Nephron (organoid): ENCODE results near the gene ELOVL5.
"Not testable (repeated sequence)": the region's sequence is repeated elsewhere in the genome, so short reads cannot be mapped to it uniquely, and the experiment has no call there.

Experiments
- H3K27ac Mint-ChIP-seq, 3 experiments: 2 replicates each; pipeline ENCODE4 v1.8.0; 2020; ENCODE audit warnings: mixed read lengths in 3 of 3, mild to moderate bottlenecking in 2 of 3, moderate library complexity in 1 of 3
- H3K27me3 Mint-ChIP-seq: 2 replicates; pipeline ENCODE4 v1.8.0; 2021; ENCODE audit warnings: low read depth, mild to moderate bottlenecking, moderate library complexity, mixed read lengths
- H3K36me3 Mint-ChIP-seq: 2 replicates; pipeline ENCODE4 v1.8.0; 2020; ENCODE audit warnings: low read depth, mixed read lengths
- H3K4me1 Mint-ChIP-seq: 2 replicates; pipeline ENCODE4 v1.8.0; 2020; ENCODE audit warnings: mixed read lengths
- H3K4me3 Mint-ChIP-seq, 3 experiments: 2 replicates each; pipeline ENCODE4 v1.8.0; 2020; ENCODE audit warnings: mild to moderate bottlenecking in 3 of 3, mixed read lengths in 3 of 3, moderate library complexity in 2 of 3
- H3K9me3 Mint-ChIP-seq: 2 replicates; pipeline ENCODE4 v1.8.0; 2020; ENCODE audit warnings: mixed read lengths
- CTCF ChIP-seq, 3 experiments: fragments of 200-600 bp; sonication (generic); IDR thresholded peaks; one replicate each; pipeline ENCODE4 v1.5.0; 2021; ENCODE audit warnings: antibody characterized with exemption in 3 of 3; ENCODE audit not compliant: unreplicated experiment in 3 of 3

ELOVL5 gene

GRCh38 chr6:53347250-53347920 lies 1.4 kb downstream of the ELOVL5 start:
- peaks cover 4% of the 10 kb centered on the region for H3K27me3 Mint-ChIP-seq
- H3K27ac Mint-ChIP-seq = peak overlapping the region; percentile 90 to 95 (median 94)
- H3K36me3 Mint-ChIP-seq = peaks cover 5% of the 10 kb centered on the region
- H3K9me3 Mint-ChIP-seq = no peaks in the 10 kb centered on the region
- H3K4me1 Mint-ChIP-seq = peaks cover 35% of the 10 kb centered on the region
- no peak for TF ChIP-seq CTCF (IDR thresholded peaks at IDR 0.05; ENCODE audit: unreplicated experiment in 3 of 3)
- peak overlapping the region; percentile 96 to 98 (median 97) for H3K4me3 Mint-ChIP-seq

DNA sequence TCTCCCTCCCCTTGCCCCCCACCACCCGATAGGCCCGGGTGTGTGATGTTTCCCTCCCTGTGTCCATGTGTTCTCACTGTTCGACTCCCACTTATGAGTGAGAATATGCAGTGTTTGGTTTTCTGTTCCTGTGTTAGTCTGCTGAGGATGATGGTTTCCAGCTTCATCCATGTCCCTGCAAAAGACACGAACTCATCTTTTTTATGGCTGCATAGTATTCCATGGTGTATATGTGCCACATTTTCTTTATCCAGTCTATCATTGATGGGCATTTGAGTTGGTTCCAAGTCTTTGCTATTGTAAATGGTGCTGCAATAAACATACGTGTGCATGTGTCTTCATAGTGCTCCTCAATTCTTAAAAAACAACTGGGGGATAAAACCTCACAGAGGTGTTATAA lies 2.7 kb downstream of the ELOVL5 start:
- not testable (repeated sequence) for H3K27me3 Mint-ChIP-seq, H3K9me3 Mint-ChIP-seq, H3K36me3 Mint-ChIP-seq
- Mint-ChIP-seq H3K27ac (peak overlapping the region in 2 of 3 experiments; percentile 6 to 87), H3K4me3 (peak overlapping the region; percentile 96 to 98 (median 97)), H3K4me1 (peaks cover 45% of the 10 kb centered on the region)

- no peak for TF ChIP-seq CTCF (IDR thresholded peaks at IDR 0.05; ENCODE audit: unreplicated experiment in 3 of 3)
- H3K4me3 Mint-ChIP-seq = no peak overlapping the region
- peaks cover 4% of the 10 kb centered on the region for H3K27me3 Mint-ChIP-seq
- no peak overlapping the region for H3K27ac Mint-ChIP-seq
- no peaks in the 10 kb centered on the region for H3K9me3 Mint-ChIP-seq
- H3K36me3 Mint-ChIP-seq = peaks cover 5% of the 10 kb centered on the region
- H3K4me1 Mint-ChIP-seq = peaks cover 49% of the 10 kb centered on the region
Measured at GRCh38 chr6:53344969-53345368, 3.8 kb downstream of the ELOVL5 start.

GRCh38 chr6:53343092-53343491 lies 5.7 kb downstream of the ELOVL5 start:
- H3K27ac Mint-ChIP-seq = no peak overlapping the region
- peaks cover 65% of the 10 kb centered on the region for H3K4me1 Mint-ChIP-seq
- H3K9me3 Mint-ChIP-seq = no peaks in the 10 kb centered on the region
- TF ChIP-seq CTCF (IDR thresholded peaks at IDR 0.05; ENCODE audit: unreplicated experiment in 3 of 3) = no peak
- H3K4me3 Mint-ChIP-seq = no peak overlapping the region
- H3K27me3 Mint-ChIP-seq = no peaks in the 10 kb centered on the region
- peaks cover 5% of the 10 kb centered on the region for H3K36me3 Mint-ChIP-seq

- no peak overlapping the region for H3K4me3 Mint-ChIP-seq
- H3K4me1 Mint-ChIP-seq = peaks cover 66% of the 10 kb centered on the region
- TF ChIP-seq CTCF (IDR thresholded peaks at IDR 0.05; ENCODE audit: unreplicated experiment in 3 of 3) = no peak
- H3K36me3 Mint-ChIP-seq = peaks cover 12% of the 10 kb centered on the region
- no peaks in the 10 kb centered on the region for H3K27me3 Mint-ChIP-seq
- H3K9me3 Mint-ChIP-seq = no peaks in the 10 kb centered on the region
- H3K27ac Mint-ChIP-seq = no peak overlapping the region
Measured at GRCh38 chr6:53342217-53342616, 6.5 kb downstream of the ELOVL5 start.

GRCh38 chr6:53340536-53340935 lies 8.2 kb downstream of the ELOVL5 start:
- H3K4me3 Mint-ChIP-seq = no peak overlapping the region
- H3K36me3 Mint-ChIP-seq = peaks cover 14% of the 10 kb centered on the region
- no peak for TF ChIP-seq CTCF (IDR thresholded peaks at IDR 0.05; ENCODE audit: unreplicated experiment in 3 of 3)
- H3K27me3 Mint-ChIP-seq = no peaks in the 10 kb centered on the region
- H3K9me3 Mint-ChIP-seq = no peaks in the 10 kb centered on the region
- no peak overlapping the region for H3K27ac Mint-ChIP-seq
- H3K4me1 Mint-ChIP-seq = peaks cover 58% of the 10 kb centered on the region
